ENCODE data around the gene SMG9. TPM values are rescaled to one million over a fixed set of nuclear protein-coding genes. Genes with fewer than 3 reads are reported as not detected.

The SMG9 gene
- polyA plus RNA-seq (2012; ENCODE audit: insufficient read depth, insufficient read length) = 56.5 TPM

GRCh38 chr19:43754503-43755255 is at the start of gene SMG9:
TSS of gene SMG9 (minus strand) at chr19:43754962. CDS start at chr19:43750741, 4,221 bp downstream.
- H3K4me3 ChIP-seq (ENCODE audit: low read length) = peak within 1 kb of the TSS; percentile 97
- peak; percentile 93 for DNase-seq (ENCODE audit: low read depth, low spot score)

GRCh38 chr19:43804432-43804831 is 49.7 kb upstream of the SMG9 start:
- H3K4me3 ChIP-seq (ENCODE audit: low read length) = no peak overlapping the region
- DNase-seq (ENCODE audit: low read depth, low spot score) = no peak

GRCh38 chr19:43802216-43802951 is 47.6 kb upstream of the SMG9 start, which contains the start of gene LYPD5:
TSS of gene LYPD5 (minus strand) at chr19:43802447. CDS start at chr19:43802380, 67 bp downstream.
- H3K4me3 ChIP-seq (ENCODE audit: low read length) = no peak within 1 kb of the TSS
- no peak for DNase-seq (ENCODE audit: low read depth, low spot score)

- DNase-seq (ENCODE audit: low read depth, low spot score) = no peak
- no peak overlapping the region for H3K4me3 ChIP-seq (ENCODE audit: low read length)
Observed at GRCh38 chr19:43799502-43800142, 44.9 kb upstream of the SMG9 start.

- no peak for DNase-seq (ENCODE audit: low read depth, low spot score)
- H3K4me3 ChIP-seq (ENCODE audit: low read length) = no peak overlapping the region
Observed at GRCh38 chr19:43798546-43799409, 44.0 kb upstream of the SMG9 start.

GRCh38 chr19:43798026-43798545 is 43.3 kb upstream of the SMG9 start:
- DNase-seq (ENCODE audit: low read depth, low spot score) = no peak

GRCh38 chr19:43797556-43797955 is 42.8 kb upstream of the SMG9 start:
- no peak overlapping the region for H3K4me3 ChIP-seq (ENCODE audit: low read length)
- no peak for DNase-seq (ENCODE audit: low read depth, low spot score)

More at GRCh38 chr19:43798026-43798545, 43.3 kb upstream of the SMG9 start:
- H3K4me3 ChIP-seq (ENCODE audit: low read length) = no peak overlapping the region

GRCh38 chr19:43797118-43797517 is 42.4 kb upstream of the SMG9 start:
- no peak overlapping the region for H3K4me3 ChIP-seq (ENCODE audit: low read length)
- DNase-seq (ENCODE audit: low read depth, low spot score) = no peak

- no peak for DNase-seq (ENCODE audit: low read depth, low spot score)
- no peak overlapping the region for H3K4me3 ChIP-seq (ENCODE audit: low read length)
Observed at GRCh38 chr19:43790587-43790986, 35.8 kb upstream of the SMG9 start.

GRCh38 chr19:43789029-43789428 is 34.3 kb upstream of the SMG9 start:
- H3K4me3 ChIP-seq (ENCODE audit: low read length) = no peak overlapping the region
- DNase-seq (ENCODE audit: low read depth, low spot score) = peak; percentile 28

- no peak overlapping the region for H3K4me3 ChIP-seq (ENCODE audit: low read length)
- DNase-seq (ENCODE audit: low read depth, low spot score) = no peak
Observed at GRCh38 chr19:43786665-43787064, 31.9 kb upstream of the SMG9 start.

GRCh38 chr19:43784981-43785808 is 30.4 kb upstream of the SMG9 start:
- DNase-seq (ENCODE audit: low read depth, low spot score) = peak; percentile 73
- peak overlapping the region; percentile 7; the same call in 1 of the 2 replicates for H3K4me3 ChIP-seq (ENCODE audit: low read length)

- peak; percentile 76 for DNase-seq (ENCODE audit: low read depth, low spot score)
- peak overlapping the region; percentile 39 for H3K4me3 ChIP-seq (ENCODE audit: low read length)
Observed at GRCh38 chr19:43784241-43784980, 29.6 kb upstream of the SMG9 start.

GRCh38 chr19:43783636-43784035 is 28.9 kb upstream of the SMG9 start:
- no peak overlapping the region for H3K4me3 ChIP-seq (ENCODE audit: low read length)
- no peak for DNase-seq (ENCODE audit: low read depth, low spot score)

- no peak overlapping the region for H3K4me3 ChIP-seq (ENCODE audit: low read length)
- DNase-seq (ENCODE audit: low read depth, low spot score) = no peak
Observed at GRCh38 chr19:43782689-43783231, 28.0 kb upstream of the SMG9 start.

GRCh38 chr19:43782311-43782660 is 27.5 kb upstream of the SMG9 start:
- H3K4me3 ChIP-seq (ENCODE audit: low read length) = no peak overlapping the region

More at GRCh38 chr19:43782311-43782660, 27.5 kb upstream of the SMG9 start:
- no peak for DNase-seq (ENCODE audit: low read depth, low spot score)
